Vagina (tissue), 2 donors: Measurements from ENCODE around the gene PHF24. TPM values are rescaled to one million over a fixed set of nuclear protein-coding genes. Genes with fewer than 3 reads are reported as not detected.

Source experiments
- DNase-seq, 2 donors: peaks; one replicate each; pipeline ENCODE4 v3.0.0-alpha.2; 2017; ENCODE audit errors: extremely low spot score in 2 of 2
- H3K27ac ChIP-seq: fragments of 200-600 bp; sonication (generic); one replicate; pipeline ENCODE4 v1.5.1; 2019
- H3K27me3 ChIP-seq: fragments of 200-600 bp; sonication (generic); one replicate; pipeline ENCODE4 v1.5.1; 2019
- H3K36me3 ChIP-seq, 2 donors: fragments of 200-600 bp; sonication (generic); one replicate each; pipeline ENCODE4 v1.5.1; 2017 to 2019
- H3K4me1 ChIP-seq: fragments of 200-600 bp; sonication (generic); one replicate; pipeline ENCODE4 v1.5.1; 2019
- H3K4me3 ChIP-seq, 2 donors: fragments of 200-600 bp; sonication (generic); 1 replicate in 1 of 2; 2 replicates in 1 of 2; pipeline ENCODE4 v1.5.1; 2016 to 2019
- H3K9me3 ChIP-seq: fragments of 200-600 bp; sonication (generic); one replicate; pipeline ENCODE4 v1.5.1; 2019
- CTCF ChIP-seq, 3 experiments: fragments of 450-650 bp in 2 of 3; fragments of 200-600 bp in 1 of 3; sonication (generic) in 1 of 3; IDR thresholded peaks; one replicate each; pipeline ENCODE4 v1.5.1; 2017 to 2019; ENCODE audit warnings: antibody characterized with exemption in 3 of 3, mild to moderate bottlenecking in 2 of 3, moderate library complexity in 2 of 3
- POLR2A ChIP-seq, 2 donors: fragments of 450-650 bp; IDR thresholded peaks; one replicate each; pipeline ENCODE4 v1.6.1; 2017; ENCODE audit warnings: antibody characterized with exemption in 2 of 2, mild to moderate bottlenecking in 2 of 2, moderate library complexity in 2 of 2
- POLR2AphosphoS5 ChIP-seq, 2 donors: sonication (generic); formaldehyde crosslinking; IDR thresholded peaks; one replicate each; pipeline ENCODE4 v1.9.0; 2017; ENCODE audit warnings: antibody characterized with exemption in 2 of 2, mild to moderate bottlenecking in 2 of 2, low read depth in 1 of 2; ENCODE audit not compliant: insufficient read depth in 1 of 2
- intact Hi-C: fragments of 100-400 bp; cut with DNase I; formaldehyde crosslinking; loops from one replicate; pipeline ENCODE4 v1.15.1; 2023
- total RNA-seq: library from RNA; depleted of rRNA; stranded (reverse); fragments of >200 nt; gene quantifications from one replicate; pipeline ENCODE4 v1.2.3, GENCODE V29; 2016

Gene PHF24
- total RNA-seq, 1 donor from 2014 or later: 0.25 TPM

GRCh38 chr9:34990908-34991606, 33.0 kb downstream of the PHF24 start:
- peaks cover 57% of the 10 kb centered on the region for H3K4me1 ChIP-seq
- H3K9me3 ChIP-seq: no peaks in the 10 kb centered on the region
- no peaks in the 10 kb centered on the region for H3K27me3 ChIP-seq
- intact Hi-C loops: no loop called here
- TF ChIP-seq CTCF (IDR thresholded peaks at IDR 0.05) (no peak), POLR2AphosphoS5 (IDR thresholded peaks at IDR 0.05; ENCODE audit: insufficient read depth in 1 of 2, low read depth in 1 of 2) (no peak), POLR2A (IDR thresholded peaks at IDR 0.05) (no peak)
- no peaks in the 10 kb centered on the region for H3K36me3 ChIP-seq
- H3K27ac ChIP-seq: peak overlapping the region; percentile 90
- peak; percentile 14 to 77 for DNase-seq
- peak overlapping the region in 1 of 2 donors; percentile 87 for H3K4me3 ChIP-seq

GRCh38 chr9:34991607-34992375, 33.7 kb downstream of the PHF24 start:
- peak; percentile 58 to 84 for DNase-seq
- Histone ChIP-seq H3K27me3 (no peaks in the 10 kb centered on the region), H3K27ac (peak overlapping the region; percentile 90), H3K4me3 (no peak overlapping the region), H3K4me1 (peaks cover 57% of the 10 kb centered on the region), H3K36me3 (peaks cover 0 to 4% of the 10 kb centered on the region in 2 donors), H3K9me3 (no peaks in the 10 kb centered on the region)
- intact Hi-C loops: no loop called here
- TF ChIP-seq POLR2AphosphoS5 (IDR thresholded peaks at IDR 0.05; ENCODE audit: insufficient read depth in 1 of 2, low read depth in 1 of 2): no peak
- TF ChIP-seq CTCF (IDR thresholded peaks at IDR 0.05): no peak
- TF ChIP-seq POLR2A (IDR thresholded peaks at IDR 0.05): no peak

GRCh38 chr9:34992376-34992951, 34.4 kb downstream of the PHF24 start:
- Histone ChIP-seq H3K4me1 (peaks cover 57% of the 10 kb centered on the region), H3K36me3 (peaks cover 0 to 5% of the 10 kb centered on the region in 2 donors), H3K27me3 (no peaks in the 10 kb centered on the region), H3K27ac (peak overlapping the region; percentile 90), H3K9me3 (no peaks in the 10 kb centered on the region), H3K4me3 (no peak overlapping the region)
- DNase-seq: peak; percentile 86 to 94
- intact Hi-C loops: no loop called here
- TF ChIP-seq POLR2A (IDR thresholded peaks at IDR 0.05) (no peak), POLR2AphosphoS5 (IDR thresholded peaks at IDR 0.05; ENCODE audit: insufficient read depth in 1 of 2, low read depth in 1 of 2) (peak in 1 of 2 donors; percentile 70), CTCF (IDR thresholded peaks at IDR 0.05) (no peak)

GRCh38 chr9:34993502-34994259, 35.6 kb downstream of the PHF24 start:
- intact Hi-C loops: no loop called here
- peak overlapping the region; percentile 90 for H3K27ac ChIP-seq
- peaks cover 0 to 5% of the 10 kb centered on the region in 2 donors for H3K36me3 ChIP-seq
- no peak overlapping the region for H3K4me3 ChIP-seq
- no peaks in the 10 kb centered on the region for H3K9me3 ChIP-seq
- DNase-seq: peak; percentile 70 to 90
- no peaks in the 10 kb centered on the region for H3K27me3 ChIP-seq
- TF ChIP-seq POLR2AphosphoS5 (IDR thresholded peaks at IDR 0.05; ENCODE audit: insufficient read depth in 1 of 2, low read depth in 1 of 2) (peak in 1 of 2 donors; percentile 72), POLR2A (IDR thresholded peaks at IDR 0.05) (no peak)
- H3K4me1 ChIP-seq: peaks cover 54% of the 10 kb centered on the region
